Measurements from ENCODE around the gene BRINP2. TPM values are rescaled to one million over a fixed set of nuclear protein-coding genes. Genes with fewer than 3 reads are reported as not detected.

BRINP2 gene
- total and polyA plus RNA-seq, 2 of the 13 experiments (the other 11 are each of a cell fraction or from before 2014, with no cell fraction given): 0.08 to 0.20 TPM

GRCh38 chr1:177174921-177175634, 4.3 kb downstream of the BRINP2 start:
- ATAC-seq: no peak
- no TSS peak for BruUV-seq (replicated peaks)
- intact Hi-C loops (cut with micrococcal nuclease; ENCODE audit: unreplicated experiment): no loop called here
- H2AFZ ChIP-seq (ENCODE audit: low read length): no peak overlapping the region
- no peak for FAIRE-seq
- no peak overlapping the region for H3K9ac ChIP-seq (ENCODE audit: insufficient read depth, low read depth, low read length)
- WGBS (ENCODE audit: low lambda C conversion rate): 35% methylated on average over 4 of the region's 6 CpGs
- no peaks in the 10 kb centered on the region for H3K4me1 ChIP-seq (ENCODE audit: insufficient read depth, low read length)
- no peaks in the 10 kb centered on the region for H3K9me3 ChIP-seq (ENCODE audit: low read length)
- no peak overlapping the region for H3K27ac ChIP-seq (ENCODE audit: extremely low read length, insufficient read depth, low read length)
- H3K27me3 ChIP-seq (ENCODE audit: control insufficient read depth in 1 of 2, insufficient read depth in 2 of 2, low read length in 2 of 2): 0 out of 5 replicates have a peak, but pooled peaks cover 0 to 7% of the 10 kb centered on the region in 2 experiments
- no peaks in the 10 kb centered on the region for H4K20me1 ChIP-seq (ENCODE audit: insufficient read depth, low read length)
- no peaks in the 10 kb centered on the region for H3K36me3 ChIP-seq (replicated peaks in 1 of 2; ENCODE audit: control insufficient read depth in 1 of 2, insufficient read depth in 2 of 2, low read length in 2 of 2)
- in situ Hi-C loops (cut with HindIII; ENCODE audit: extremely low pct_ligation_motif_present, low pct_unique_long_range_greater_than_20kb): no loop called here
- ChIA-PET POLR2A (no interaction called here), CTCF (ENCODE audit: low intra/inter-chr PET ratio, low total read pairs) (no interaction called here)
- peak; percentile 22; the same call in 1 of the 2 replicates for TF ChIP-seq LCORL (IDR thresholded peaks at IDR 0.05)
- no peak for TF ChIP-seq LCORL (CRISPR knock-in tag; IDR thresholded peaks at IDR 0.05)
- no peak for TF ChIP-seq SRF (IDR thresholded peaks at IDR 0.05; ENCODE audit: low read depth, low read length)
- no peak for DNase-seq (ENCODE audit: low spot score)
- H3K4me3 ChIP-seq (replicated peaks in 1 of 3; ENCODE audit: insufficient read depth in 1 of 3, low read depth in 2 of 3, low read length in 3 of 3): no peak overlapping the region
- H3K4me2 ChIP-seq (ENCODE audit: low read depth, low read length): no peak overlapping the region
- no peaks in the 10 kb centered on the region for H3K79me2 ChIP-seq (ENCODE audit: insufficient read depth, low read length)

GRCh38 chr1:177181280-177181630, 10.5 kb downstream of the BRINP2 start:
- H3K4me3 ChIP-seq (replicated peaks in 1 of 3; ENCODE audit: insufficient read depth in 1 of 3, low read depth in 2 of 3, low read length in 3 of 3): peak overlapping the region in 1 of 3 experiments; percentile 30; a peak in 1 of 6 replicates
- ChIA-PET CTCF (ENCODE audit: low intra/inter-chr PET ratio, low total read pairs) (interaction anchor here (1.5 to 1.6 kb wide), 2 partner anchors 232 to 283 kb away, joined by 4 to 5 read pairs; no protein-coding TSS in a partner anchor), POLR2A (no interaction called here)
- H2AFZ ChIP-seq (ENCODE audit: low read length): no peak overlapping the region
- H3K27me3 ChIP-seq (ENCODE audit: control insufficient read depth in 1 of 2, insufficient read depth in 2 of 2, low read length in 2 of 2): peaks cover 3 to 14% of the 10 kb centered on the region in 2 experiments; a peak in 3 of 5 replicates
- WGBS (ENCODE audit: low lambda C conversion rate): 26% methylated on average over 13 of the region's 13 CpGs
- no peak for FAIRE-seq
- no peak for DNase-seq (ENCODE audit: low spot score)
- intact Hi-C loops (cut with micrococcal nuclease; ENCODE audit: unreplicated experiment) (loop anchor here (1.0 kb wide), 2 partner anchors 232 to 284 kb away; no protein-coding TSS in a partner anchor), in situ Hi-C loops (cut with HindIII; ENCODE audit: extremely low pct_ligation_motif_present, low pct_unique_long_range_greater_than_20kb) (no loop called here)
- peak; percentile 74 for ATAC-seq
- no TSS peak for BruUV-seq (replicated peaks)
- no peaks in the 10 kb centered on the region for H4K20me1 ChIP-seq (ENCODE audit: insufficient read depth, low read length)
- peak overlapping the region; percentile 70 for H3K4me2 ChIP-seq (ENCODE audit: low read depth, low read length)
- H3K9ac ChIP-seq (ENCODE audit: insufficient read depth, low read depth, low read length): no peak overlapping the region
- H3K27ac ChIP-seq (ENCODE audit: extremely low read length, insufficient read depth, low read length): no peak overlapping the region
- 0 out of 2 replicates have a peak, but pooled peaks cover 5% of the 10 kb centered on the region for H3K9me3 ChIP-seq (ENCODE audit: low read length)
- 0 out of 2 replicates have a peak, but pooled peaks cover 8% of the 10 kb centered on the region for H3K4me1 ChIP-seq (ENCODE audit: insufficient read depth, low read length)
- no peaks in the 10 kb centered on the region for H3K79me2 ChIP-seq (ENCODE audit: insufficient read depth, low read length)
- no peaks in the 10 kb centered on the region for H3K36me3 ChIP-seq (replicated peaks in 1 of 2; ENCODE audit: control insufficient read depth in 1 of 2, insufficient read depth in 2 of 2, low read length in 2 of 2)
- TF ChIP-seq ZNF609 (CRISPR knock-in tag; IDR thresholded peaks at IDR 0.05; ENCODE audit: borderline replicate concordance): no peak
- TF ChIP-seq HNRNPLL (IDR thresholded peaks at IDR 0.05; ENCODE audit: low read depth, low read length, poor library complexity, severe bottlenecking): peak; percentile 10
- TF ChIP-seq PPARG (CRISPR knock-in tag; conservative IDR thresholded peaks at IDR 0.05): no peak
- no peak for TF ChIP-seq TIGD3 (CRISPR knock-in tag; IDR thresholded peaks at IDR 0.05; ENCODE audit: borderline replicate concordance)
- no peak for TF ChIP-seq KDM3A (CRISPR knock-in tag; IDR thresholded peaks at IDR 0.05; ENCODE audit: low read depth)
- TF ChIP-seq ZBTB44 (CRISPR knock-in tag; IDR thresholded peaks at IDR 0.05): no peak
